RWPE2 (cell line): ENCODE data around the gene DACH2.

Experiments
- ATAC-seq: fragments of 200-7000 bp; cut with Tn5 transposase; 3 replicates; pipeline ENCODE4 v1.9.1; 2021; ENCODE audit warnings: low read depth
- DNase-seq: peaks from one replicate; pipeline ENCODE4 v3.0.0-alpha.2; 2020; ENCODE audit warnings: low spot score
- H3K27ac ChIP-seq: fragments of 450-650 bp; 2 replicates; pipeline ENCODE4 v1.5.1; 2017; ENCODE audit warnings: mild to moderate bottlenecking; ENCODE audit not compliant: poor library complexity, severe bottlenecking
- H3K27me3 ChIP-seq: fragments of 250-450 bp; sonication (Bioruptor Pico); 2 replicates; pipeline ENCODE4 v1.5.1; 2021; ENCODE audit warnings: mild to moderate bottlenecking, moderate library complexity; ENCODE audit not compliant: insufficient read depth, poor library complexity, severe bottlenecking
- H3K36me3 ChIP-seq: fragments of 250-450 bp; sonication (Bioruptor Pico); 2 replicates; pipeline ENCODE4 v1.5.1; 2020; ENCODE audit warnings: low read depth, mild to moderate bottlenecking, moderate library complexity
- H3K4me1 ChIP-seq: fragments of 250-450 bp; sonication (Bioruptor Pico); 2 replicates; pipeline ENCODE4 v1.5.1; 2021; ENCODE audit warnings: mild to moderate bottlenecking, moderate library complexity; ENCODE audit not compliant: insufficient read depth, poor library complexity, severe bottlenecking
- H3K4me3 ChIP-seq: fragments of 250-450 bp; sonication (Bioruptor Pico); 2 replicates; pipeline ENCODE4 v1.5.1; 2021; ENCODE audit warnings: mild to moderate bottlenecking, moderate library complexity; ENCODE audit not compliant: severe bottlenecking
- H3K9me3 ChIP-seq: fragments of 250-450 bp; sonication (Bioruptor Pico); 2 replicates; pipeline ENCODE4 v1.5.1; 2021; ENCODE audit warnings: mild to moderate bottlenecking, moderate library complexity; ENCODE audit not compliant: severe bottlenecking
- CTCF ChIP-seq: fragments of 450-650 bp; IDR thresholded peaks from one replicate; pipeline ENCODE4 v1.5.1; 2017; ENCODE audit warnings: mild to moderate bottlenecking, moderate library complexity; ENCODE audit not compliant: poor library complexity, severe bottlenecking

The DACH2 gene

DNA sequence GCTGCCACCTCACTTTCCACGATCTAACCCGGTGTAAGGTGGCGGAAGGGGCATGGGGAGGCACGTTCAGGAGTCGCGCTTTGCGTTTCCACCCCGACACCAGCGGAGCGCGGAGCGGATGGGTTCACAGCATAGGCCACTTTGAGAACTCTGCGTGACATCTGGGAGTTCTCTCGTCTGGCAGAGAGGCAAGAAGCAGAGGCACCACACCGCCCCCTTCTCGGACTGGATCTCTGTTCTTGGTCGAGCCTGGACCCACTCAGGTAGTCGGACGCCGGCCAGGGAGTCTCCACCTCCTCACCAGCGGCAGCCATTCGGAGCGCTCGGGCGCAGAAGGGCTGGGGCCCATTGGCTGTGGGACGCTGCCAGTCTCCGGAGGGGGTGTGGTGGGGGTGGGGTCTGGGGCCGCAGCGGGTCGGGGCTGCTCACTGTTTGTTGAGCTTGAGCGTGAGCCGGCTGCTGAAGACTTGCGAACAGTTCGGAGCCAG lies at the start of gene DACH2:
DACH2 (plus strand) TSS at position 428 of the 488 bp plus-strand sequence.
- ATAC-seq, result peak; percentile 56
- no peak for DNase-seq
- H3K27me3 ChIP-seq, result peaks cover 19% of the 10 kb centered on the region

GRCh38 chrX:86102341-86102740 lies 45.9 kb upstream of the DACH2 start:
- Histone ChIP-seq H3K36me3 (no peaks in the 10 kb centered on the region), H3K4me1 (no peaks in the 10 kb centered on the region), H3K9me3 (no peaks in the 10 kb centered on the region), H3K4me3 (no peak overlapping the region), H3K27ac (no peak overlapping the region), H3K27me3 (no peaks in the 10 kb centered on the region)
- ATAC-seq (no peak), DNase-seq (no peak)
- TF ChIP-seq CTCF, result no peak

More for the DNA sequence above, at the start of gene DACH2:
- Histone ChIP-seq H3K36me3 (no peaks in the 10 kb centered on the region), H3K9me3 (no peaks in the 10 kb centered on the region), H3K27ac (no peak within 1 kb of the TSS), H3K4me3 (no peak within 1 kb of the TSS), H3K4me1 (no peaks in the 10 kb centered on the region)
- TF ChIP-seq CTCF, result no peak

GRCh38 chrX:86103061-86103460 lies 45.2 kb upstream of the DACH2 start:
- H3K27ac ChIP-seq, result no peak overlapping the region
- H3K36me3 ChIP-seq, result no peaks in the 10 kb centered on the region
- no peaks in the 10 kb centered on the region for H3K4me1 ChIP-seq
- H3K9me3 ChIP-seq, result no peaks in the 10 kb centered on the region
- no peak for TF ChIP-seq CTCF
- no peak for DNase-seq
- no peak overlapping the region for H3K4me3 ChIP-seq
- ATAC-seq, result no peak
- H3K27me3 ChIP-seq, result no peaks in the 10 kb centered on the region

DNA sequence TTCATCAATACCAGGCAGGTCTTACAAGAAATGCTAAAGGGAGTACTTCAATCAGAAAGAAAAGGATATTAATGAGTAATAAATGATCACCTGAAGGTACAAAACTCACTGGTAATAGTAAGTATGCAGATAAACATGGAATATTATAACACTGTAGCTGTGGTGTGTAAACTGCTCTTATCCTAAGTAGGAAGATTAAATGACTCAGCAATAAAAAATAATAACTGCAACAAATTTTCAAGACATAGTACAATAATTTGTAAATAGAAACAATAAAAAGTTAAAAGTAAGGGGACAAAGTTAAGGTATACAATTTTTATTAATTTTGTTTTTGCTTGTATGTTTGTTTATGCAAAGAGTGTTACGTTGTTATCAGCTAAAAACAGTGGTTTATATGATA lies 43.7 kb upstream of the DACH2 start:
- no peaks in the 10 kb centered on the region for H3K27me3 ChIP-seq
- H3K4me3 ChIP-seq, result no peak overlapping the region
- no peak for TF ChIP-seq CTCF
- ATAC-seq (no peak), DNase-seq (no peak)
- H3K27ac ChIP-seq, result no peak overlapping the region
- no peaks in the 10 kb centered on the region for H3K4me1 ChIP-seq
- no peaks in the 10 kb centered on the region for H3K9me3 ChIP-seq
- no peaks in the 10 kb centered on the region for H3K36me3 ChIP-seq

- Histone ChIP-seq H3K36me3 (no peaks in the 10 kb centered on the region), H3K27me3 (no peaks in the 10 kb centered on the region), H3K9me3 (no peaks in the 10 kb centered on the region), H3K4me1 (no peaks in the 10 kb centered on the region), H3K27ac (no peak overlapping the region), H3K4me3 (no peak overlapping the region)
- DNase-seq (no peak), ATAC-seq (no peak)
- no peak for TF ChIP-seq CTCF
These were observed 26.3 kb upstream of the DACH2 start for GRCh38 chrX:86121916-86122315.
